ENCODE measurements around the gene TMEM11.

Gene TMEM11

GRCh38 chr17:21177854-21178600, 35.9 kb downstream of the TMEM11 start:
- H3K36me3 ChIP-seq (ENCODE audit: control insufficient read depth, insufficient read depth, low read length): peaks cover 17% of the 10 kb centered on the region

DNA sequence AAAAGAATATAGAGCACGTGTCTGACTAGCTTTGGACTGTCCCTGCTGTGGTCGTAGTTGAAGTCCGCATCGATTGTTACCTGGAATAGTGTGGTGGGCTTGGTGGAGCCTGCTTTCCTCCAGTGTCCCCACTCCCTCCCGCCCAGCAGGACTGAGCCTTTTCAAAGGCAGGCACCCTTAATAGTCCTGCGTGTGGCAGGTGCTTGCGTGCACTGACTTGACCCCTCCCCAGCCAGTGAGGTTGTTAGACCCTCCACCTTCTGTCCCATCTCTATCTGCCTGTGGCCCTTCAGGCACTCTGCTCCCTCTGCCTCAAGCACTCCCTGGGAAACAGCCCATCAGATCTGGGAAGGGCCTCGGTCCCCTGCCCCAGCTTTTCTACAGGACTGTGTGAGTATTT, 36.6 kb downstream of the TMEM11 start:
- H3K27me3 ChIP-seq (ENCODE audit: control insufficient read depth, insufficient read depth, low read length): no peaks in the 10 kb centered on the region
- H3K36me3 ChIP-seq (ENCODE audit: control insufficient read depth, insufficient read depth, low read length): peaks cover 23% of the 10 kb centered on the region
- H3K4me1 ChIP-seq (ENCODE audit: control insufficient read depth, insufficient read depth, low read length): no peaks in the 10 kb centered on the region
- no peak overlapping the region for H3K4me3 ChIP-seq (ENCODE audit: low read depth, low read length)
- no peaks in the 10 kb centered on the region for H3K9me3 ChIP-seq (ENCODE audit: control insufficient read depth, insufficient read depth, low read depth, low read length)
- no peak overlapping the region for H3K27ac ChIP-seq (ENCODE audit: low read depth, low read length)
- no peak overlapping the region for H3K9ac ChIP-seq (ENCODE audit: low read length)

More at GRCh38 chr17:21177854-21178600, 35.9 kb downstream of the TMEM11 start:
- Histone ChIP-seq H3K9me3 (ENCODE audit: control insufficient read depth, insufficient read depth, low read depth, low read length) (no peaks in the 10 kb centered on the region), H3K4me3 (ENCODE audit: low read depth, low read length) (no peak overlapping the region), H3K27ac (ENCODE audit: low read depth, low read length) (no peak overlapping the region), H3K27me3 (ENCODE audit: control insufficient read depth, insufficient read depth, low read length) (no peaks in the 10 kb centered on the region), H3K9ac (ENCODE audit: low read length) (no peak overlapping the region), H3K4me1 (ENCODE audit: control insufficient read depth, insufficient read depth, low read length) (no peaks in the 10 kb centered on the region)

DNA sequence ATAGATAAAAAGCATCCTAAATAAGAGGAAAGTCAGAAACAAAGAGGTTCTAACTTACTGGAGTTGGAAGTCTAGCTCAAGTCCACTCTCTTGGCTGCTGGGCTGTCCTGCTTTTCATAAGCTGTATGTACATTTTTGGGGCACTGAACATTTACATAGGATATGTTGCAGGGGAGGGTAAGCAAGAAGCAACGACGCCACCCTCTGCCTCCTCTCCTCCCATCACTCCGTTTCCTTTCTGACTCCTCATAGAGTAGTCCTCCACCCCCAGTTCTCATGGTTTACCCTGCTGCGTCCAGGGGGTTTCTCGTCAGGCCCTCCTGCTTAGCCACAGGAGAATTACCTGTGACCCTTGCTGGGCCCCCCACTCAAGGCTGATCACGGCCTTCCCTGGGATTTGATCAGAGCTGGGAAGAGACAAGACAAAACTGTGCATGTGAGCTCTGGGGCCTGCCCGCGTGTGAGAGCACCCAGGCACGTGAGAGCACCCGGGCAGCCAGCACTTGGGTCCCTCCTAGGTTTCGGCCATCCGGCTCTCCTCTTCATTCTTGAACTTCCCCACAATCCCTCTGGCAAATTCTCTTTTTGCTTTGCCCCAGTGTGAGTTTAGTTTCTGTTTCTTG, 37.1 kb downstream of the TMEM11 start:
- no peaks in the 10 kb centered on the region for H3K9me3 ChIP-seq (ENCODE audit: control insufficient read depth, insufficient read depth, low read depth, low read length)

GRCh38 chr17:21174713-21175112, 39.2 kb downstream of the TMEM11 start:
- no peaks in the 10 kb centered on the region for H3K27me3 ChIP-seq (ENCODE audit: control insufficient read depth, insufficient read depth, low read length)
- H3K9me3 ChIP-seq (ENCODE audit: control insufficient read depth, insufficient read depth, low read depth, low read length): no peaks in the 10 kb centered on the region
- H3K27ac ChIP-seq (ENCODE audit: low read depth, low read length): no peak overlapping the region
- no peaks in the 10 kb centered on the region for H3K4me1 ChIP-seq (ENCODE audit: control insufficient read depth, insufficient read depth, low read length)
- H3K36me3 ChIP-seq (ENCODE audit: control insufficient read depth, insufficient read depth, low read length): peaks cover 23% of the 10 kb centered on the region
- no peak overlapping the region for H3K9ac ChIP-seq (ENCODE audit: low read length)
- H3K4me3 ChIP-seq (ENCODE audit: low read depth, low read length): no peak overlapping the region

More for the DNA sequence above, 37.1 kb downstream of the TMEM11 start:
- no peaks in the 10 kb centered on the region for H3K4me1 ChIP-seq (ENCODE audit: control insufficient read depth, insufficient read depth, low read length)
- no peak overlapping the region for H3K27ac ChIP-seq (ENCODE audit: low read depth, low read length)
- no peaks in the 10 kb centered on the region for H3K27me3 ChIP-seq (ENCODE audit: control insufficient read depth, insufficient read depth, low read length)
- no peak overlapping the region for H3K4me3 ChIP-seq (ENCODE audit: low read depth, low read length)
- H3K9ac ChIP-seq (ENCODE audit: low read length): no peak overlapping the region
- peaks cover 23% of the 10 kb centered on the region for H3K36me3 ChIP-seq (ENCODE audit: control insufficient read depth, insufficient read depth, low read length)

DNA sequence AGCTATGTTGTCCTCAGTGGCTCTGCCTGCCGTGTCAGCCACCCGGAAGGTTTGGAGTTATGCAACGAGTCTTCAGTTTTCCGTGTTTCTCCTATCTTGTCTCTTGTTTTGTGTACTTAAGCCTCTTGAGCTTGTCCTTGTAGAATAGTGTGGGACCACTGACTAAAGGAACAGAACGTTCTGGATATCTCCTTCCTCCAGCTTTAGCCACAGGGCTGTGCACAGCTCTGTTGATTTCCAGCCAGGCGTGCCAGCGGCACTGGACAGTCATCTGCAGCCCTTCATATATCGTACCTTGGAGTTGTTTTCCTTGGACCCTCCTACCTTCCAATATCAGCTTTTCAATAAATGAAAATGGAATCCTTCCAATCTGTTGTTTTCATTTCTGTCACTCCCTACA, 39.8 kb downstream of the TMEM11 start:
- H3K36me3 ChIP-seq (ENCODE audit: control insufficient read depth, insufficient read depth, low read length): peaks cover 23% of the 10 kb centered on the region
- H3K9me3 ChIP-seq (ENCODE audit: control insufficient read depth, insufficient read depth, low read depth, low read length): no peaks in the 10 kb centered on the region
- no peaks in the 10 kb centered on the region for H3K4me1 ChIP-seq (ENCODE audit: control insufficient read depth, insufficient read depth, low read length)
- no peaks in the 10 kb centered on the region for H3K27me3 ChIP-seq (ENCODE audit: control insufficient read depth, insufficient read depth, low read length)
- H3K9ac ChIP-seq (ENCODE audit: low read length): no peak overlapping the region
- H3K27ac ChIP-seq (ENCODE audit: low read depth, low read length): no peak overlapping the region
- H3K4me3 ChIP-seq (ENCODE audit: low read depth, low read length): no peak overlapping the region

- peaks cover 23% of the 10 kb centered on the region for H3K36me3 ChIP-seq (ENCODE audit: control insufficient read depth, insufficient read depth, low read length)
Observed at GRCh38 chr17:21173543-21173942, 40.4 kb downstream of the TMEM11 start.

GRCh38 chr17:21172846-21173245, 41.1 kb downstream of the TMEM11 start:
- Histone ChIP-seq H3K9ac (ENCODE audit: low read length) (no peak overlapping the region), H3K36me3 (ENCODE audit: control insufficient read depth, insufficient read depth, low read length) (peaks cover 23% of the 10 kb centered on the region), H3K4me3 (ENCODE audit: low read depth, low read length) (no peak overlapping the region)

More at GRCh38 chr17:21173543-21173942, 40.4 kb downstream of the TMEM11 start:
- Histone ChIP-seq H3K9ac (ENCODE audit: low read length) (no peak overlapping the region), H3K4me3 (ENCODE audit: low read depth, low read length) (no peak overlapping the region), H3K27ac (ENCODE audit: low read depth, low read length) (no peak overlapping the region), H3K9me3 (ENCODE audit: control insufficient read depth, insufficient read depth, low read depth, low read length) (no peaks in the 10 kb centered on the region), H3K27me3 (ENCODE audit: control insufficient read depth, insufficient read depth, low read length) (no peaks in the 10 kb centered on the region), H3K4me1 (ENCODE audit: control insufficient read depth, insufficient read depth, low read length) (no peaks in the 10 kb centered on the region)

DNA sequence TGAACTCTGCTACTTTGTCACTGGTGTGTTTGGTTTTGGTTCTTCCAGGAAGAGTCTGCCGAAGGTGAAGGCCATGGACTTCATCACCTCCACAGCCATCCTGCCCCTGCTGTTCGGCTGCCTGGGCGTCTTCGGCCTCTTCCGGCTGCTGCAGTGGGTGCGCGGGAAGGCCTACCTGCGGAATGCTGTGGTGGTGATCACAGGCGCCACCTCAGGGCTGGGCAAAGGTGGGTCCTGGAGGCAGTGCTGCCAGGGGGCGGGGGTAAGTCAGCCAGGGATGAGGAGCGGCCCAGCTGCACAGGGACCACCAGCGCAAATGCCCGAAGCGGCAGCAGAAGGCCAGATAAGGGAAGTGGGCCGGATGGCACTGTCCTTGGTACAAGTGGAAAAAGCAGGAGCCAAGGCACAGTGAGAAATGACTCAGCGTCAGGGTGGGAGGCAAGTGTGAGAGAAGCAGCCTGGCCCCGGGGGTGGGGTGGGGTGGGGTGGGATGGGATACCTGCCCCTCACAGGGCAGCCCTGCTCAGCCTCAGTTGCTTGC, 41.9 kb downstream of the TMEM11 start:
- Histone ChIP-seq H3K27ac (ENCODE audit: low read depth, low read length) (no peak overlapping the region), H3K9me3 (ENCODE audit: control insufficient read depth, insufficient read depth, low read depth, low read length) (no peaks in the 10 kb centered on the region), H3K27me3 (ENCODE audit: control insufficient read depth, insufficient read depth, low read length) (no peaks in the 10 kb centered on the region), H3K4me1 (ENCODE audit: control insufficient read depth, insufficient read depth, low read length) (no peaks in the 10 kb centered on the region), H3K9ac (ENCODE audit: low read length) (no peak overlapping the region), H3K36me3 (ENCODE audit: control insufficient read depth, insufficient read depth, low read length) (peaks cover 23% of the 10 kb centered on the region), H3K4me3 (ENCODE audit: low read depth, low read length) (no peak overlapping the region)

More at GRCh38 chr17:21172846-21173245, 41.1 kb downstream of the TMEM11 start:
- Histone ChIP-seq H3K27me3 (ENCODE audit: control insufficient read depth, insufficient read depth, low read length) (no peaks in the 10 kb centered on the region), H3K9me3 (ENCODE audit: control insufficient read depth, insufficient read depth, low read depth, low read length) (no peaks in the 10 kb centered on the region), H3K27ac (ENCODE audit: low read depth, low read length) (no peak overlapping the region), H3K4me1 (ENCODE audit: control insufficient read depth, insufficient read depth, low read length) (no peaks in the 10 kb centered on the region)

DNA sequence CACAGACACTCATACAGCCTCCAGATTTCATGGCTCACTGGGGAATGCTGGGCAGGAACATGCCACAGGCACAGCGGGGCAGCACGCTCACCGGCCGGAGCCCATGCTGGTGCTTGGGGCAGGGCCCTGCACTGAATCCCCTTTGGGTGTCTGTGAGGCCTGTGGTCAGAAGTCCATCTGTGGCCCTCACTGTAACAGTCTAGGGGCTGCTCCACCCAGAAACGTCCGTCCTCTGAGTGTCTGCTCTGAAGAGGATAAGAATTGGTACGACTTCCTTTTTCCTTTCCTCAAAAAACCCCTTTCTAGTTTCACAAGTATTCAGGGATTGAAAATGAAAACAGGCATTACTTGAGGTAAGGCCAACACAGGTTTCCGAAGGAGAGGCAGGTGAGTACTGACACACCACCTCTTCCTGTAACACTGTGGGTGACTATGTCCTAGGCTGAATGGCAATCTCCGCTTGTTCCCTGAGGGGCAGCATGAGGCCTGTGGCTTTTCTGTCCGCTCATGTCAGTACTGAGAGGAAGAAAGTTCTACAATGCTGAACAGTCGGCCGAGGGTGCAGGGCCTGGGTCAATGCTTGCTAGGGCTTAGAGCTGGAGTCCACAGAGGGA, 42.5 kb downstream of the TMEM11 start:
- Histone ChIP-seq H3K9ac (ENCODE audit: low read length) (no peak overlapping the region), H3K4me3 (ENCODE audit: low read depth, low read length) (no peak overlapping the region), H3K9me3 (ENCODE audit: control insufficient read depth, insufficient read depth, low read depth, low read length) (no peaks in the 10 kb centered on the region), H3K27ac (ENCODE audit: low read depth, low read length) (no peak overlapping the region), H3K4me1 (ENCODE audit: control insufficient read depth, insufficient read depth, low read length) (no peaks in the 10 kb centered on the region), H3K27me3 (ENCODE audit: control insufficient read depth, insufficient read depth, low read length) (no peaks in the 10 kb centered on the region), H3K36me3 (ENCODE audit: control insufficient read depth, insufficient read depth, low read length) (peaks cover 23% of the 10 kb centered on the region)

- Histone ChIP-seq H3K27ac (ENCODE audit: low read depth, low read length) (no peak overlapping the region), H3K27me3 (ENCODE audit: control insufficient read depth, insufficient read depth, low read length) (no peaks in the 10 kb centered on the region), H3K4me1 (ENCODE audit: control insufficient read depth, insufficient read depth, low read length) (no peaks in the 10 kb centered on the region), H3K9me3 (ENCODE audit: control insufficient read depth, insufficient read depth, low read depth, low read length) (no peaks in the 10 kb centered on the region), H3K4me3 (ENCODE audit: low read depth, low read length) (no peak overlapping the region), H3K36me3 (ENCODE audit: control insufficient read depth, insufficient read depth, low read length) (peaks cover 23% of the 10 kb centered on the region), H3K9ac (ENCODE audit: low read length) (no peak overlapping the region)
Observed at GRCh38 chr17:21170809-21171208, 43.2 kb downstream of the TMEM11 start.

- peaks cover 21% of the 10 kb centered on the region for H3K36me3 ChIP-seq (ENCODE audit: control insufficient read depth, insufficient read depth, low read length)
- no peak overlapping the region for H3K27ac ChIP-seq (ENCODE audit: low read depth, low read length)
- H3K27me3 ChIP-seq (ENCODE audit: control insufficient read depth, insufficient read depth, low read length): no peaks in the 10 kb centered on the region
- no peak overlapping the region for H3K9ac ChIP-seq (ENCODE audit: low read length)
- H3K4me3 ChIP-seq (ENCODE audit: low read depth, low read length): no peak overlapping the region
- no peaks in the 10 kb centered on the region for H3K9me3 ChIP-seq (ENCODE audit: control insufficient read depth, insufficient read depth, low read depth, low read length)
- H3K4me1 ChIP-seq (ENCODE audit: control insufficient read depth, insufficient read depth, low read length): no peaks in the 10 kb centered on the region
Observed at GRCh38 chr17:21169496-21169895, 44.5 kb downstream of the TMEM11 start.
